Measurements from ENCODE around the gene DCN. TPM values are rescaled to one million over a fixed set of nuclear protein-coding genes. Genes with fewer than 3 reads are reported as not detected.

Gene DCN
- total RNA-seq, 2 experiments from 2014 or later, result not detected

DNA sequence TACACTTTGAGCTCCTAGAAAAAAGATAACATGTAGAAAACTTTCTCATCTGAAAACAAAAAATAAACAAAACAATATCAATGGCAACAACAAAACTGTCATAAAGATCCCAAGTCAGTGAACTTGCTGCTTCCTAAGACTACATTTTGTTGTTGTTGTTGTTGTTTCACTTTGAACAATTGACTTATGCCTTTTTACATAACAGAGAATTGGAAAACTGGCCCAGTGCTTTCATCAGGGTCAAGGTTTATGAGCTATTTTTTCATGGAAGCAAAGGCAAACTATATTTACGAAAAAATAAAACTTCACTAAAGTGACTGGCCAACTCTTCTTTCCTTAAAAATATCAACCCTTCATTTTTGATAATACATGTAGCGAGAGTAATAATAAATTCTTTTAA lies 6.3 kb downstream of the DCN start:
- intact Hi-C loops (cut with micrococcal nuclease; ENCODE audit: unreplicated experiment), result loop anchor here (10.0 kb wide), 1 partner anchor 148 kb away; no protein-coding TSS in a partner anchor
- no peak overlapping the region for H2AFZ ChIP-seq (ENCODE audit: low read length)
- H3K27ac ChIP-seq (ENCODE audit: low read depth, low read length, poor library complexity, severe bottlenecking), result no peak overlapping the region
- H3K4me1 ChIP-seq (ENCODE audit: insufficient read depth, low read length, poor library complexity, severe bottlenecking), result no peaks in the 10 kb centered on the region
- no peaks in the 10 kb centered on the region for H4K20me1 ChIP-seq (ENCODE audit: insufficient read depth, low read length)
- H3K4me2 ChIP-seq (ENCODE audit: low read length), result no peak overlapping the region
- CTCF ChIA-PET (ENCODE audit: unreplicated experiment), result no interaction called here
- no peaks in the 10 kb centered on the region for H3K9me3 ChIP-seq (ENCODE audit: low read length)
- no peaks in the 10 kb centered on the region for H3K79me2 ChIP-seq (ENCODE audit: insufficient read depth, low read depth, low read length)
- POLR2A ChIA-PET, result interaction anchor here (0.5 to 0.6 kb wide), 3 partner anchors 15 to 895 kb away, joined by 3 to 5 read pairs (median 3); no protein-coding TSS in a partner anchor
- BruUV-seq (replicated peaks), result no TSS peak
- H3K4me3 ChIP-seq (ENCODE audit: low read depth, low read length, poor library complexity, severe bottlenecking), result no peak overlapping the region
- H3K36me3 ChIP-seq (ENCODE audit: insufficient read depth, low read length), result no peaks in the 10 kb centered on the region
- TF ChIP-seq EZH2phosphoT487 (IDR thresholded peaks at IDR 0.05; ENCODE audit: borderline replicate concordance, low read depth, low read length), result no peak
- TF ChIP-seq, protein P1, sequence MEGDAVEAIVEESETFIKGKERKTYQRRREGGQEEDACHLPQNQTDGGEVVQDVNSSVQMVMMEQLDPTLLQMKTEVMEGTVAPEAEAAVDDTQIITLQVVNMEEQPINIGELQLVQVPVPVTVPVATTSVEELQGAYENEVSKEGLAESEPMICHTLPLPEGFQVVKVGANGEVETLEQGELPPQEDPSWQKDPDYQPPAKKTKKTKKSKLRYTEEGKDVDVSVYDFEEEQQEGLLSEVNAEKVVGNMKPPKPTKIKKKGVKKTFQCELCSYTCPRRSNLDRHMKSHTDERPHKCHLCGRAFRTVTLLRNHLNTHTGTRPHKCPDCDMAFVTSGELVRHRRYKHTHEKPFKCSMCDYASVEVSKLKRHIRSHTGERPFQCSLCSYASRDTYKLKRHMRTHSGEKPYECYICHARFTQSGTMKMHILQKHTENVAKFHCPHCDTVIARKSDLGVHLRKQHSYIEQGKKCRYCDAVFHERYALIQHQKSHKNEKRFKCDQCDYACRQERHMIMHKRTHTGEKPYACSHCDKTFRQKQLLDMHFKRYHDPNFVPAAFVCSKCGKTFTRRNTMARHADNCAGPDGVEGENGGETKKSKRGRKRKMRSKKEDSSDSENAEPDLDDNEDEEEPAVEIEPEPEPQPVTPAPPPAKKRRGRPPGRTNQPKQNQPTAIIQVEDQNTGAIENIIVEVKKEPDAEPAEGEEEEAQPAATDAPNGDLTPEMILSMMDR (conservative IDR thresholded peaks at IDR 0.05; ENCODE audit: low read length), result no peak
- DNase-seq (ENCODE audit: low spot score), result no peak
- no peaks in the 10 kb centered on the region for H3K9me2 ChIP-seq (ENCODE audit: insufficient read depth, low read length)

DNA sequence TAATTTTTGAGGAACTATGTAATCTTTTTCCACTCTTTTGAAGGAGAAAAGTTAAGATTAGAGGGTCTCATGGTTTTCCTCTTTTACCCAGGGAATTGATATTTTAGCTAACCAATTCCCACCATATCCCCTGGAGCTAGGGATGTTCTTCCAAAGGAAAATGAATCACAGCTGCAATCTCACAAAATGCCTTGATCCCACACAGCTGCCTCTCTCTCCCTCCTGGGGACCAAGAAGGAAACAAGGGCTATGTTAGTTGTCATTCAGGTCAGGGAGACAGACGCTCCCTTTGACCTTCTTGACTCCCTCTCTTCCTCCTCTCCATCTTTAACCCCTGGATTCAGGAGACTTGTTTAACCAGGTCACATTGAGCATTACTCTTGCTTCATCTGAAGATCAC lies 9.5 kb downstream of the DCN start:
- TF ChIP-seq, protein P1 (conservative IDR thresholded peaks at IDR 0.05; ENCODE audit: low read length), result no peak
- TF ChIP-seq EZH2phosphoT487 (IDR thresholded peaks at IDR 0.05; ENCODE audit: borderline replicate concordance, low read depth, low read length), result no peak
- H3K79me2 ChIP-seq (ENCODE audit: insufficient read depth, low read depth, low read length), result no peaks in the 10 kb centered on the region
- BruUV-seq (replicated peaks), result no TSS peak
- intact Hi-C loops (cut with micrococcal nuclease; ENCODE audit: unreplicated experiment), result loop anchor here (10.0 kb wide), 1 partner anchor 152 kb away; no protein-coding TSS in a partner anchor
- H3K9me2 ChIP-seq (ENCODE audit: insufficient read depth, low read length), result no peaks in the 10 kb centered on the region
- no peaks in the 10 kb centered on the region for H4K20me1 ChIP-seq (ENCODE audit: insufficient read depth, low read length)
- ChIA-PET CTCF (ENCODE audit: unreplicated experiment) (no interaction called here), POLR2A (no interaction called here)
- H3K4me2 ChIP-seq (ENCODE audit: low read length), result no peak overlapping the region
- H2AFZ ChIP-seq (ENCODE audit: low read length), result no peak overlapping the region
- H3K9me3 ChIP-seq (ENCODE audit: low read length), result no peaks in the 10 kb centered on the region
- H3K4me1 ChIP-seq (ENCODE audit: insufficient read depth, low read length, poor library complexity, severe bottlenecking), result no peaks in the 10 kb centered on the region
- H3K4me3 ChIP-seq (ENCODE audit: low read depth, low read length, poor library complexity, severe bottlenecking), result no peak overlapping the region
- no peak for DNase-seq (ENCODE audit: low spot score)
- H3K27ac ChIP-seq (ENCODE audit: low read depth, low read length, poor library complexity, severe bottlenecking), result no peak overlapping the region
- no peaks in the 10 kb centered on the region for H3K36me3 ChIP-seq (ENCODE audit: insufficient read depth, low read length)

DNA sequence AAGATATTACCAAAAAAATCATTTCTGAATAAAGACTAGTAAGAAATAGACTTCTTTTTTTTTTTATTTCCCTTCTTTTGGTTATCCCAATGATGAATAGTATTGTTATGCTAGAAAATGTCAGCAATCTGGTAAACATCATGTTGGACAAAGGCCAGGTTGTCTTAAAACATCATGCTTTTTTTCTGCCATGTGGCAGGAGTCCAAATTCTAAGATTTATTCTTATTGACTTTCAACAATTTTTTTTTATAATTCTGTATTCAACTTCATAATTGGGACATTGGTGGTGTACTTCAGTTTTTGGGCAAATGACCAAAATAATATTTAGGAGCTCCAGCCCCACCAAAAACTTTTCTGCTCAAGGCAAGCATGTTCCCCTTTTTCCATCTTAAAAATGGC lies 10.5 kb downstream of the DCN start:
- no peaks in the 10 kb centered on the region for H3K4me1 ChIP-seq (ENCODE audit: insufficient read depth, low read length, poor library complexity, severe bottlenecking)
- no peaks in the 10 kb centered on the region for H4K20me1 ChIP-seq (ENCODE audit: insufficient read depth, low read length)
- no peaks in the 10 kb centered on the region for H3K9me2 ChIP-seq (ENCODE audit: insufficient read depth, low read length)
- H3K27ac ChIP-seq (ENCODE audit: low read depth, low read length, poor library complexity, severe bottlenecking), result no peak overlapping the region
- no peak overlapping the region for H3K4me2 ChIP-seq (ENCODE audit: low read length)
- DNase-seq (ENCODE audit: low spot score), result no peak
- ChIA-PET POLR2A (no interaction called here), CTCF (ENCODE audit: unreplicated experiment) (no interaction called here)
- H2AFZ ChIP-seq (ENCODE audit: low read length), result no peak overlapping the region
- H3K4me3 ChIP-seq (ENCODE audit: low read depth, low read length, poor library complexity, severe bottlenecking), result no peak overlapping the region
- no TSS peak for BruUV-seq (replicated peaks)
- no peaks in the 10 kb centered on the region for H3K9me3 ChIP-seq (ENCODE audit: low read length)
- no peak for TF ChIP-seq EZH2phosphoT487 (IDR thresholded peaks at IDR 0.05; ENCODE audit: borderline replicate concordance, low read depth, low read length)
- TF ChIP-seq, protein P1 (conservative IDR thresholded peaks at IDR 0.05; ENCODE audit: low read length), result no peak
- intact Hi-C loops (cut with micrococcal nuclease; ENCODE audit: unreplicated experiment), result loop anchor here (10.0 kb wide), 1 partner anchor 153 kb away; no protein-coding TSS in a partner anchor
- no peaks in the 10 kb centered on the region for H3K36me3 ChIP-seq (ENCODE audit: insufficient read depth, low read length)
- H3K79me2 ChIP-seq (ENCODE audit: insufficient read depth, low read depth, low read length), result no peaks in the 10 kb centered on the region

Data from OCI-LY7 (cell line).